ENCODE results near the gene ATXN7L1.

Gene ATXN7L1

DNA sequence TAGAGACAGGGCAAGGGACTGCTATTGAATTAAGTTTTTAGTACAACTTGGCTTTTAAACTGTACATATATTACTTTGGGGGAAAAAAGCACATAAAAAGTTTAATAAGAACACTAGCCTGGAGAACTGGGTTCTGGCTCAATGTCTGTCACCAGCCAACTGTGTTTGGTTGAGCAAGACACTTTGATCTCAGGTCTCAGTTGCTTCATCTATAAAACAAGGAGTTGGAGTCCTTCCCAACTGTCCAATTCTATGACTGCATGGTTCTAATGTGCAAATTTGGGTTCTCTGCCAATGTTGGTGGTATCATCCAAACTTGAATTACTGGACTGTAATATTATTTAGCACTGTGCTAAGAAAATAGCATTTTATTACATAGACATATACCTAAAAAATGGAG is 50.3 kb downstream of the ATXN7L1 start:
- DNase-seq = no peak

DNA sequence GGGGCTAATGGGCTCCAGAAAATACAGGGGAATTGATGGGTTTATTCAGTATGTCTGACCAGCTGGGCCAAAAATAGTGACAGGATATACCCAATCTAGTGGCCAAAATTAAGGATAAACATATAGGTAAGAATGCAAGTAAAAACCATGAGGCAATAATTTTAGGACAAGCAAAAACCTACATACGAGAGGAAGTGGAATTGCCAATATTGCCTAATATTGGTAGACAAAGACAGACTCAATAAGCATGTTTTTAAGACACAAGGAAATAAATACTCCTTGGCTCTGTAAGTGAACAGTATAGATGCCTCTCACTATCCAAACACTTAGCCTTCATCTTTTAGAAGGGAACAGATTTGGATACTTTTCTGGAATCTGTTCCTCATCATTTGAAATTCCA is 51.0 kb downstream of the ATXN7L1 start:
- no peak for DNase-seq

GRCh38 chr7:105822806-105823205 is 53.6 kb downstream of the ATXN7L1 start:
- no peak for DNase-seq

GRCh38 chr7:105821527-105821926 is 54.9 kb downstream of the ATXN7L1 start:
- no peak for DNase-seq

DNA sequence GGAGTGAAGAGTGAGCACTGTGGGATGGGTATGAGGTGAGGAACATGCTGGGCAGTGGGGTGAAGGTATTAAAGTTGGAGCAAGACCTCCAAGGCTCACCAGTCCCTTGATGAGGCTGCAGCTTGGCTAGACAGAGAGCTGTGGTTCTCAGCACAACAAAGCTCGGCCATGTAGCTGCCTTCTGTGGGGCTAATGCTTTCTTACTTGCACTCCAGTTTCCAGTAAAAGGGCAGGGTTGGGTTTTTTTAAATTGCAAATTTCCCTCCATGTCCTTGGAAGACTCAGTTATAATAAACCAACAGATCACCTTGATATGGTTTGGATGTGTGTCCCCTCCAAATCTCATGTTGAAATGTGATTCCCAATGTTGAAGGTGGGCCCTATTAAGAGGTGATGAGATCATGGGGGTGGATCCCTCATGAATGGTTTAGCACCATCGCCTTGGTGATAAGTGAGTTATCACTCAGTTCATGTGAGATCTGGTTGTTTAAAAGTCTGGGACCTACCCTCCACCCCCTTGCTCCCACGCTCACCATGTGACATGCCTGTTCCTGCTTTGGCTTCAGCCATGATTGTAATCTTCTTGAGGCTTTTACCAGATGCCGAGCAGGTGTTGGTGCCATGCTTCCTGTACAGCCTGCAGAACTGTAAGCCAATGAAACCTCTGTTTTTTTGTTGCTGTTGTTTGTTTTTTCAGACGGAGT is 55.9 kb downstream of the ATXN7L1 start:
- DNase-seq = no peak

DNA sequence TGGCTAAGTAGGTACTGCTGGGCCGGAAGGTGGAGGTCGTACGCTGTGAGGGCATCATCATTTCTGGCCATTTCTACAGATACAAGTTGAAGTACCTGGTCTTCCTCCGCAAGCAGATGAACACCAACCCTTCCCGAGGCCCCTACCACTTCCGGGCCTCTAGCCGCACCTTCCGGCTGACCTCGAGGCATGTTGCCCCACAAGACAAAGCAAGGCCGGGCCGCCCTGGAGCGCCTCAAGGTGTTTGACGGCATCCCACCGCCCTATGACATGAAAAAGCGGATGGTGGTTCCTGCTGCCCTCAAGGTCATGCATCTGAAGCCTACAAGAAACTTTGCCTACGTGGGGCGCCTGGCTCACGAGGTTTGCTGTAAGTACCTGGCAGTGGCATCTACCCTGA is 56.8 kb downstream of the ATXN7L1 start:
- no peak for DNase-seq

- no peak for DNase-seq
These were observed 59.3 kb downstream of the ATXN7L1 start for GRCh38 chr7:105816954-105817615.

DNA sequence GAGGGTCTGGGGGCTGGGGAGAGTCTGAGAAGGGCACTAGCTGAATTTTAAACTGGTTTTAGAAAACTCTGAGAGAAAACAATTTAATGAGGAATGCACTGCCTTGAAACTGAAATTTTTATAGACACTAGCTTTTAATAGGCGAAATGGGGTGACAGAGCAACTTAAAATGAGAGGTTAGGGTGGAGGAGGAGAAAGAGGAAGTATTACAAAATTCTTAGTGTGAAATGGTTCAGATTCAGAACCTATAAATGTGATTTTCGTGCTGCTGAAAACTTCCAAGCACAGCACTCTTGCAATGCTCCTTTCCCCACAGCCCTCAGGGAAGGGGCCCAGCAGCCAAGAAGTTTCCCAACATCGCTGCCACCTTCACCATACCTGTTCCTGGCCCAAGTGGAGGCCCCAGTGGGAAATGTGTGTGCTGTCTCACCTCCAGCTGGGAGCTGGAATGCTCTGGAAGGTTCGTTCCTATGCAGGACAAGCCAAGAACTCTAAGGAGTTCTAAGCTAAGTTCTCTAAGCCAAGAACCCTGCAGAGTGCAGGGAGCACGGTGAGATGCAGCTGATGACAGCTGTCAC is 60.0 kb downstream of the ATXN7L1 start:
- no peak for DNase-seq

GRCh38 chr7:105815576-105815975 is 60.8 kb downstream of the ATXN7L1 start:
- DNase-seq = no peak

- no peak for DNase-seq
These were observed 61.9 kb downstream of the ATXN7L1 start for GRCh38 chr7:105814481-105814880.

GRCh38 chr7:105811189-105811847 is 65.1 kb downstream of the ATXN7L1 start:
- DNase-seq = no peak

GRCh38 chr7:105810556-105810955 is 65.8 kb downstream of the ATXN7L1 start:
- no peak for DNase-seq

DNA sequence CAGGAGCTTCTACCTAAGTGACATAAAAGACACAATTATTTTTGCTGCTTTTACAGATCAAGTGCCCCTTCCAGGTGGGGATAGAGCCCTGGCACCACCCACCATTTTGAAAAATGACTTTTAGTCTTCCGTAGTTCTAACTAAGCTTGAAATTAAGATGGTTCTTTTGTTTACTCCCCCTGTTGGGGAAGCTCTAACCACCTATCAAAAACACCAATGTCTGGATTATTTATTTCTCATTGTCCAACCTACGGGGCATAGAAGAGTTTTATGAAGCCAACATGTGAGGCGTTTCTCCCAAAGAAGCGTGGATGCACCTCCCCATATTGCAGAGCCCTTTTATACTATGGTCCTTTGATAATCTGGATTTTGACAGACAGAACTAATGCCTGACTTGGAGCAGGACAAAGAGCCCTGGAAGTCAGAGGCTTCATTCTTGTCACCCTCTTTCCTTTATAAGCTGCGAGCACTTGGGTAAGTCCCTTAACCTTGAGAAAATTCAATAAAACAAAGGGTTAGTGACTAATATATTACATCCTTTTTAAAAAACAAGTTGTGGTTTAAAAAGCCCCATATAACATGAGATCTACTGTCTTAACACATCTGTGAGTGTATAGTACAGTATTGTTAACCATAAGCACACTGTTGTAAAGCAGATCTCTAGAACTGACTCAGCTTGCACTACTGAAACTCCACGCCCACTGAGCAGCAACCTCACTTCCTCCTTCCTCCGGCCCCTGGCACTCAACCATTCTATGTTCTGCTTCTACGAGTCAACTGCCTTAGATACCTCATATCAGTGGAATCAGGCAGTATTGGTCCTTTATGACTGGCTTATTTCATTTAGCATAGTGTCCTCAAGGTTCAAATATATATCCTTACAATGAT is 67.5 kb downstream of the ATXN7L1 start:
- DNase-seq = no peak

GRCh38 chr7:105808209-105808608 is 68.2 kb downstream of the ATXN7L1 start:
- no peak for DNase-seq

DNA sequence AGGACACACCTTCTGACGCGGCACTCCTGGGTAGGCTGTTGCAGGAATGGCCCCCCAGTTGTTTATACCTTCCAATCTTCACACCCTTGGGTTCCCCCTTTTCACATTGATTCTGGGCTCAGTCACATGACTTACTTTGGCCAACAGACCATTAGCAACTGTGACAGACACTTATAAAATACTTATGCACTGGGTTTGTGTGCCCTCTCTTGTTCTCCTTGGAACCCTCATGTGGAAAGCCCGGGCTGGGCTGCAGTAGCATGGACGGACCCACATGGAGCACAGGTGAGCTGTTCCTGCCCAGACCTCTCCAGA is 69.0 kb downstream of the ATXN7L1 start:
- no peak for DNase-seq

DNA sequence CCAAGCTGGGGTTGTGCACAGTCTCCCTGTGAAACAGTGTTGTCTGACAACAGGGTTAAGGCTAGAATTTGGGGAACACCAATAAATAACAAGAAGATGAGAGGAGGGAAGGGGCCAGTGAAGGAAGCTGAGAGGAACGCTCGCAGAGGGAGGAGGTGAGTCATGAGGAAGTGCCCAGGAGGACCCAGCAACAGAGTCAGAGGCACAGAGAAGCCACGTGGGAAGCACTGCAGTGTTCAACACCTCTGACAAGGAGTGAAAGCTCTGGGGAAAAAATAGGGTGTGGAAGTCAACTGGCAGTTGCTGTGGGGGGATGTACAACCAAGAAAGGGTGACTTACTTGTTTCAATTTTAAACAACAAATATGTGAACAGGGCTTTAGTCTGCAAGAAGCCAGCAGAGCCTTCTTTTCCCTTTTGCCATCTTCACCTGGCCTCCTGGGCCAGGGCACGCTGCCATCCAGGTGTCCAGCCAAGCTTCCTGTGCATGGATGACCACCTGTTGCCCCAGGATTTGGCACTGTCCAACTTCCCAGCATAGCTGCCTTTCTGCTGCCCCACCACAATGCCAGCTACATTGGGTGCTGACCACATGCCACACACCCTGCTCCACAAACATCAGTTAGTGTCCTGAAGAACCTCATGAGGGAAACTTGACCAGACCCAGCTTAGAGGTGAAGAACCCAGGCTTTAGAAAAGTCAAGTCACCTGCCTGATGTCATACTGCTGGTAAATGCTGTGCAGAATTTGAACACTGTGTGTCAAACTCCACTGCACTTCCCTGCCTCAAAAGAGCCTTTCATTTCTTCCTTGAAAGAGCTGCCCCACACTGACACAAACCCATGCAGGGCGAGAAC is 69.6 kb downstream of the ATXN7L1 start:
- DNase-seq = no peak

DNA sequence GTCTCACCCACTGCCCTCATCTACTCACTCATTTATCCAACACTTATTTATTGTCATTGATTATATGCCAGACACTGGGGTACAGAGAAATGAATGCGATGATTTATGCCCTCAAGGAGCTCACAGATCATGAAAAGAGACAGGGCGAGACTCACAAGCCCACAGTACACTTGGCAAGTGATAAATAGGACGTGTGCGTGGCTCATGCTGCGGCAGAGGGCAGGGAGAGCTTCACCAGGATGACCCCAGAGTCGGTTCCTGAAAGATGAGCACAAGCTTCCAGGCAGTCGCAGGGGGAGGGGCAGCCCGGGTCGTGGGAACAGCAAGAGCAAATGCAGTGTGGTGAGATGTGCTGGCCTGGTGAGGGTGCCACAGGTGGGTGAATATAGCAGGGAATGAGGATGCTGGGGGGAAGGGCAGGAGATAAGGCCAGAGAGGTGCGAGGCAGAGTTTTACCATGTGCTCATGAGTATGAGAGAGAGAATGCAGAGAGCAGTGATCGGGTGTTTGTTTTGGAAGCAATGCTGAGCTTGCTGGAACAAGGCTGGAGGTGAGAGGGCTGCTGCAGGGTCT is 70.9 kb downstream of the ATXN7L1 start:
- no peak for DNase-seq

GRCh38 chr7:105803429-105803736 is 73.0 kb downstream of the ATXN7L1 start:
- no peak for DNase-seq

- no peak for DNase-seq
These were observed 73.6 kb downstream of the ATXN7L1 start for GRCh38 chr7:105802604-105803428.

GRCh38 chr7:105800849-105801534 is 75.4 kb downstream of the ATXN7L1 start:
- DNase-seq = no peak

Measured in T1000 (cell line).